GM12878 (cell line): ENCODE data around the gene HERC6. TPM values are rescaled to one million over a fixed set of nuclear protein-coding genes. Genes with fewer than 3 reads are reported as not detected.
A peak's percentile ranks its signal among the peaks of the same experiment; 100 is the strongest.

ENCODE experiments used
- ASH2L ChIP-seq: fragments of 300-600, 200-600 bp; sonication (generic); IDR thresholded peaks from 2 replicates; pipeline ENCODE4 v1.6.1; 2017; ENCODE audit warnings: low read depth, mild to moderate bottlenecking, borderline replicate concordance
- BACH1 ChIP-seq: fragments of 450-650 bp; IDR thresholded peaks from 2 replicates; pipeline ENCODE4 v1.6.1; 2017; ENCODE audit warnings: mild to moderate bottlenecking, borderline replicate concordance
- CHD2 ChIP-seq: IDR thresholded peaks from 2 replicates; pipeline ENCODE4 v1.6.1; 2011; ENCODE audit warnings: low read depth, low read length, improper control_type of control experiment, borderline replicate concordance
- CREM ChIP-seq: IDR thresholded peaks from 2 replicates; pipeline ENCODE4 v1.6.1; 2014; ENCODE audit warnings: antibody characterized with exemption, low read depth
- DPF2 ChIP-seq: fragments of 450-650 bp; IDR thresholded peaks from 2 replicates; pipeline ENCODE4 v1.6.1; 2017; ENCODE audit warnings: mild to moderate bottlenecking
- EP300 ChIP-seq, 2 experiments: fragments of 150-350 bp in 1 of 2; IDR thresholded peaks; 2 replicates each; pipeline ENCODE4 v1.6.1; 2011 to 2012; ENCODE audit warnings: low read depth in 2 of 2, low read length in 2 of 2, borderline replicate concordance in 1 of 2, improper control_type of control experiment in 1 of 2, inconsistent platforms in 1 of 2; ENCODE audit not compliant: control insufficient read depth in 1 of 2
- FOS ChIP-seq: IDR thresholded peaks from 3 replicates; pipeline ENCODE4 v1.6.1; 2011; ENCODE audit warnings: borderline replicate concordance; ENCODE audit not compliant: insufficient read length; ENCODE audit errors: extremely low read depth
- IRF4 ChIP-seq: IDR thresholded peaks from 2 replicates; pipeline ENCODE4 v1.6.1; 2011; ENCODE audit warnings: low read depth, low read length
- KDM1A ChIP-seq: fragments of 200-600 bp; sonication (generic); IDR thresholded peaks from 2 replicates; pipeline ENCODE4 v1.6.1; 2016; ENCODE audit warnings: borderline replicate concordance
- MTA3 ChIP-seq: IDR thresholded peaks from 2 replicates; pipeline ENCODE4 v1.6.1; 2012; ENCODE audit warnings: low read length, inconsistent platforms, borderline replicate concordance
- NR2C1 ChIP-seq: fragments of 450-650 bp; IDR thresholded peaks from 2 replicates; pipeline ENCODE4 v1.6.1; 2017; ENCODE audit warnings: antibody characterized with exemption, mild to moderate bottlenecking, moderate library complexity
- RB1 ChIP-seq: fragments of 450-650 bp; formaldehyde crosslinking; IDR thresholded peaks from 2 replicates; pipeline ENCODE4 v1.6.1; 2017; ENCODE audit warnings: mild to moderate bottlenecking, borderline replicate concordance
- RCOR1 ChIP-seq: conservative IDR thresholded peaks from 2 replicates; pipeline ENCODE4 v1.6.1; 2012; ENCODE audit warnings: low read depth, low read length, improper control_type of control experiment
- SP1 ChIP-seq: IDR thresholded peaks from one replicate; pipeline ENCODE4 v1.6.1; 2011; ENCODE audit warnings: low read depth, low read length
- SREBF2 ChIP-seq: IDR thresholded peaks from 2 replicates; pipeline ENCODE4 v1.6.1; 2012; ENCODE audit warnings: mild to moderate bottlenecking, low read length
- STAT3 ChIP-seq: IDR thresholded peaks from 2 replicates; pipeline ENCODE4 v1.6.1; 2011; ENCODE audit warnings: low read depth, low read length, improper control_type of control experiment
- TARDBP ChIP-seq: IDR thresholded peaks from 2 replicates; pipeline ENCODE4 v1.6.1; 2016; ENCODE audit warnings: borderline replicate concordance
- WRNIP1 ChIP-seq: IDR thresholded peaks from 2 replicates; pipeline ENCODE4 v1.6.1; 2011; ENCODE audit warnings: low read depth, low read length, improper control_type of control experiment, borderline replicate concordance
- YY1 ChIP-seq: IDR thresholded peaks from 2 replicates; pipeline ENCODE4 v1.6.1; 2011; ENCODE audit warnings: low read depth, mild to moderate bottlenecking, low read length
- ZNF24 ChIP-seq: fragments of 450-650 bp; IDR thresholded peaks from 2 replicates; pipeline ENCODE4 v1.6.1; 2017; ENCODE audit warnings: antibody characterized with exemption, mild to moderate bottlenecking
- ZNF384 ChIP-seq: IDR thresholded peaks from 2 replicates; pipeline ENCODE4 v1.6.1; 2012; ENCODE audit warnings: low read depth, mild to moderate bottlenecking, low read length, improper control_type of control experiment, borderline replicate concordance
- ZNF622 ChIP-seq: fragments of 450-650 bp; IDR thresholded peaks from 2 replicates; pipeline ENCODE4 v1.6.1; 2017; ENCODE audit warnings: mild to moderate bottlenecking, inconsistent platforms
- ZNF687 ChIP-seq: fragments of 450-650 bp; IDR thresholded peaks from 2 replicates; pipeline ENCODE4 v1.6.1; 2017; ENCODE audit warnings: mild to moderate bottlenecking, moderate library complexity
- ZSCAN29 ChIP-seq: fragments of 450-650 bp; IDR thresholded peaks from 2 replicates; pipeline ENCODE4 v1.6.1; 2017; ENCODE audit warnings: mild to moderate bottlenecking, moderate library complexity
- polyA plus RNA-seq, 11 experiments: library from polyadenylated mRNA; depleted of rRNA in 4 of 11; unstranded in 6 of 11; stranded (reverse) in 5 of 11; fragments of >200 nt; fragmentation: Nextera tagmentation in 4 of 11; fragmentation: Illumina TruSeq in 1 of 11; extraction: Ambion mirVana in 4 of 11; extraction: Trizol in 1 of 11; gene quantifications; 1 replicate in 1 of 11; 2 replicates in 10 of 11; pipeline versions ENCODE4 v1.2.1 to v1.2.3, GENCODE V29; 2011 to 2016; ENCODE audit warnings: inconsistent platforms in 2 of 11, missing spikeins in 2 of 11, low read depth in 1 of 11
- total RNA-seq, 4 experiments: library from RNA; depleted of rRNA in 3 of 4; stranded (reverse); fragments of >200 nt in 3 of 4; fragmentation: Illumina TruSeq in 1 of 4; extraction: Trizol in 1 of 4; gene quantifications; 2 replicates each; pipeline versions ENCODE4 v1.2.1 to v1.2.3, GENCODE V29; 2013 to 2021
- TF ChIP-seq, protein P1 (sequence below): fragments of 450-650 bp; IDR thresholded peaks from 2 replicates; pipeline ENCODE4 v1.6.1; 2016; ENCODE audit warnings: mild to moderate bottlenecking, moderate library complexity, borderline replicate concordance

HERC6 gene
- total and polyA plus RNA-seq, 10 of the 15 experiments (the other 5 are each of a cell fraction or from before 2014, with no cell fraction given), result 1.7 to 26.4 (median 5.9) TPM

DNA sequence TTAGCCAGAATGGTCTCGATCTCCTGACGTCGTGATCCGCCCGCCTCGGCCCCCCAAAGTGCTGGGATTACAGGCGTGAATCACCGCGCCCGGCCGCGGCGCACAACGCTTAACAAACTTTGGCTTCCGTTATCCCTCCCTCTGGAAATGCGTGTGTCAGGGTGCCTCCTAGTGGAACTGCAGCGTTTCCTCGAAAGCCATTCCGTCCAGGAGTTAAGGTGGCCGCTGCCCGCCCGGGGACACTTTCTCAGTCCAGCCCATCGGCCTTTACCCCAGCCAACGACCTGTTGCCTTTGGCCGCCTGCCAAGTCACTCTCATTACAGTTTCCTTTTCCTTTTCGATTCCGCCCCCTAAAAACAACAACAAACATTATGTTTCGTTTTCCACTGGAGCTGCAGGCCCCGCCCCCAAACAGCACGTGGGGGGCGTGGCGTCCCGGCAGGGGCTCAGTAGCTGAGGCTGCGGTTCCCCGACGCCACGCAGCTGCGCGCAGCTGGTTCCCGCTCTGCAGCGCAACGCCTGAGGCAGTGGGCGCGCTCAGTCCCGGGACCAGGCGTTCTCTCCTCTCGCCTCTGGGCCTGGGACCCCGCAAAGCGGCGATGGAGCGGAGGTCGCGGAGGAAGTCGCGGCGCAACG, 78.1 kb downstream of the HERC6 start, which contains the start of gene HERC5 (continued):
- TF ChIP-seq EP300 (IDR thresholded peaks at IDR 0.05; ENCODE audit: borderline replicate concordance in 1 of 2, control insufficient read depth in 1 of 2, low read depth in 2 of 2, low read length in 2 of 2), result no peak
- peak; percentile 37; the same call in 1 of the 2 replicates for TF ChIP-seq ASH2L
- TF ChIP-seq TARDBP, result no peak; the same call in 1 of the 2 replicates
- TF ChIP-seq CREM, result no peak; the same call in 1 of the 2 replicates
- 0 out of 2 replicates have a peak, but pooled peaks have one; percentile 21 for TF ChIP-seq IRF4
- TF ChIP-seq NR2C1, result 0 out of 2 replicates have a peak, but pooled peaks have one; percentile 59
- no peak for TF ChIP-seq YY1
- TF ChIP-seq KDM1A, result no peak
- TF ChIP-seq, protein P1, sequence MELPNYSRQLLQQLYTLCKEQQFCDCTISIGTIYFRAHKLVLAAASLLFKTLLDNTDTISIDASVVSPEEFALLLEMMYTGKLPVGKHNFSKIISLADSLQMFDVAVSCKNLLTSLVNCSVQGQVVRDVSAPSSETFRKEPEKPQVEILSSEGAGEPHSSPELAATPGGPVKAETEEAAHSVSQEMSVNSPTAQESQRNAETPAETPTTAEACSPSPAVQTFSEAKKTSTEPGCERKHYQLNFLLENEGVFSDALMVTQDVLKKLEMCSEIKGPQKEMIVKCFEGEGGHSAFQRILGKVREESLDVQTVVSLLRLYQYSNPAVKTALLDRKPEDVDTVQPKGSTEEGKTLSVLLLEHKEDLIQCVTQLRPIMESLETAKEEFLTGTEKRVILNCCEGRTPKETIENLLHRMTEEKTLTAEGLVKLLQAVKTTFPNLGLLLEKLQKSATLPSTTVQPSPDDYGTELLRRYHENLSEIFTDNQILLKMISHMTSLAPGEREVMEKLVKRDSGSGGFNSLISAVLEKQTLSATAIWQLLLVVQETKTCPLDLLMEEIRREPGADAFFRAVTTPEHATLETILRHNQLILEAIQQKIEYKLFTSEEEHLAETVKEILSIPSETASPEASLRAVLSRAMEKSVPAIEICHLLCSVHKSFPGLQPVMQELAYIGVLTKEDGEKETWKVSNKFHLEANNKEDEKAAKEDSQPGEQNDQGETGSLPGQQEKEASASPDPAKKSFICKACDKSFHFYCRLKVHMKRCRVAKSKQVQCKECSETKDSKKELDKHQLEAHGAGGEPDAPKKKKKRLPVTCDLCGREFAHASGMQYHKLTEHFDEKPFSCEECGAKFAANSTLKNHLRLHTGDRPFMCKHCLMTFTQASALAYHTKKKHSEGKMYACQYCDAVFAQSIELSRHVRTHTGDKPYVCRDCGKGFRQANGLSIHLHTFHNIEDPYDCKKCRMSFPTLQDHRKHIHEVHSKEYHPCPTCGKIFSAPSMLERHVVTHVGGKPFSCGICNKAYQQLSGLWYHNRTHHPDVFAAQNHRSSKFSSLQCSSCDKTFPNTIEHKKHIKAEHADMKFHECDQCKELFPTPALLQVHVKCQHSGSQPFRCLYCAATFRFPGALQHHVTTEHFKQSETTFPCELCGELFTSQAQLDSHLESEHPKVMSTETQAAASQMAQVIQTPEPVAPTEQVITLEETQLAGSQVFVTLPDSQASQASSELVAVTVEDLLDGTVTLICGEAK, result peak; percentile 44; the same call in 1 of the 2 replicates
- TF ChIP-seq MTA3, result no peak
- TF ChIP-seq SREBF2, result no peak
- no peak; the same call in 1 of the 2 replicates for TF ChIP-seq CHD2
- TF ChIP-seq ZNF24, result no peak
- 0 out of 2 replicates have a peak, but pooled peaks have one; percentile 70 for TF ChIP-seq DPF2
- peak; percentile 76; the same call in 1 of the 2 replicates for TF ChIP-seq RB1
- no peak for TF ChIP-seq ZNF622
- no peak for TF ChIP-seq FOS
- peak; percentile 68; the same call in 1 of the 2 replicates for TF ChIP-seq BACH1
- TF ChIP-seq WRNIP1, result no peak; the same call in 1 of the 2 replicates
- no peak for TF ChIP-seq ZNF384
- no peak for TF ChIP-seq ZSCAN29
- no peak for TF ChIP-seq SP1
- no peak for TF ChIP-seq RCOR1
- no peak for TF ChIP-seq ZNF687
- TF ChIP-seq STAT3, result no peak
